Spleen (tissue), 11 donors: Measurements from ENCODE around the gene TRPC4AP. TPM values are rescaled to one million over a fixed set of nuclear protein-coding genes. Genes with fewer than 3 reads are reported as not detected.

ENCODE experiments used
- DNase-seq: peaks from one replicate; pipeline ENCODE4 v3.0.0-alpha.2; 2020
- H3K27ac ChIP-seq, 8 donors: fragments of 200-600 bp; sonication (generic) in 7 of 8; 1 replicate in 4 of 8; 2 replicates in 4 of 8; pipeline versions ENCODE4 v1.5.0 to v1.8.0; 2016 to 2021; ENCODE audit warnings: inconsistent platforms in 4 of 8, mild to moderate bottlenecking in 4 of 8, moderate library complexity in 1 of 8
- H3K27me3 ChIP-seq, 7 donors: fragments of 200-600 bp; sonication (generic) in 6 of 7; replicated peaks in 1 of 7; 1 replicate in 4 of 7; 2 replicates in 3 of 7; pipeline versions ENCODE4 v1.5.0 to v1.8.0; 2016 to 2021; ENCODE audit warnings: inconsistent platforms in 3 of 7, mild to moderate bottlenecking in 1 of 7
- H3K36me3 ChIP-seq, 6 donors: fragments of 200-600 bp; sonication (generic) in 5 of 6; 1 replicate in 4 of 6; 2 replicates in 2 of 6; pipeline versions ENCODE4 v1.5.0 to v1.8.0; 2016 to 2021; ENCODE audit warnings: inconsistent platforms in 2 of 6
- H3K4me1 ChIP-seq, 6 donors: fragments of 200-600 bp; sonication (generic) in 5 of 6; 1 replicate in 3 of 6; 2 replicates in 3 of 6; pipeline versions ENCODE4 v1.5.0 to v1.8.0; 2016 to 2021; ENCODE audit warnings: inconsistent platforms in 3 of 6
- H3K4me3 ChIP-seq, 8 donors: fragments of 200-600 bp; sonication (generic) in 7 of 8; 1 replicate in 4 of 8; 2 replicates in 4 of 8; pipeline versions ENCODE4 v1.5.0 to v1.8.0; 2016 to 2021; ENCODE audit warnings: inconsistent platforms in 4 of 8, mild to moderate bottlenecking in 4 of 8, moderate library complexity in 2 of 8
- H3K9me3 ChIP-seq, 8 donors: fragments of 200-600 bp; sonication (generic) in 7 of 8; 1 replicate in 4 of 8; 2 replicates in 4 of 8; pipeline versions ENCODE4 v1.5.0 to v1.8.0; 2016 to 2021; ENCODE audit warnings: inconsistent platforms in 4 of 8
- CTCF ChIP-seq, 11 experiments: fragments of 200-600 bp in 7 of 11; fragments of 450-650 bp in 4 of 11; sonication (generic) in 4 of 11; IDR thresholded peaks in 8 of 11; conservative IDR thresholded peaks in 3 of 11; 1 replicate in 7 of 11; 2 replicates in 4 of 11; pipeline versions ENCODE4 v1.4.0 to v1.8.0; 2016 to 2021; ENCODE audit warnings: antibody characterized with exemption in 11 of 11, inconsistent platforms in 4 of 11, mild to moderate bottlenecking in 1 of 11
- POLR2A ChIP-seq, 3 donors: fragments of 450-650 bp; IDR thresholded peaks; one replicate each; pipeline ENCODE4 v1.5.1; 2017; ENCODE audit warnings: antibody characterized with exemption in 3 of 3, mild to moderate bottlenecking in 1 of 3
- POLR2AphosphoS5 ChIP-seq, 3 donors: sonication (generic); formaldehyde crosslinking; IDR thresholded peaks; one replicate each; pipeline ENCODE4 v1.5.1; 2017; ENCODE audit warnings: antibody characterized with exemption in 3 of 3
- WGBS, 5 donors: extraction: QIAGEN DNeasy Blood & Tissue Kit in 3 of 5; methylation state at CpG; one replicate each; pipeline versions ENCODE4 v1.1.5 to v1.1.7; 2013 to 2018; 5-methylcytosine and 5-hydroxymethylcytosine counted together
- intact Hi-C: fragments of 100-400 bp; cut with DNase I; formaldehyde crosslinking; loops from one replicate; pipeline ENCODE4 v1.15.0; 2023; ENCODE audit warnings: low total_unique reads
- polyA plus RNA-seq, 3 donors: library from polyadenylated mRNA; stranded (reverse); fragments of 200-250 nt; gene quantifications; one replicate each; pipeline ENCODE4 v1.2.1, GENCODE V29; 2013
- total RNA-seq, 7 donors: library from RNA; depleted of rRNA in 3 of 7; stranded (reverse); fragments of >200 nt in 3 of 7; fragmentation: NEBNext Ultra II Directional in 4 of 7; extraction: Animal tissue kit (Norgen Biotek cat#: 25700) in 4 of 7; gene quantifications; one replicate each; pipeline versions ENCODE4 v1.1.0 to v1.2.1, GENCODE V29; 2016 to 2021
- donor health status: healthy with polysubstance abuse.
- donor health status: DM: no; HTN: no; CAD: no; lungs with moderate emphysema.
- donor health status: DM: no; HTN: no; CAD: no.
- donor health status: Bipolar disorder and iron deficiency.
- donor health status: healthy.
- donor health status: DM: no; HTN: no; CAD: no.
- donor health status: DM: yes; HTN: yes; CAD: no.

TRPC4AP gene
- total and polyA plus RNA-seq, 10 donors = 26.3 to 81.7 (median 64.9) TPM

- Histone ChIP-seq H3K4me1 (no peaks in the 10 kb centered on the region), H3K36me3 (peaks cover 0 to 99% (median 40%) of the 10 kb centered on the region in 6 donors), H3K4me3 (no peak overlapping the region), H3K27me3 (no peaks in the 10 kb centered on the region), H3K27ac (no peak overlapping the region), H3K9me3 (no peaks in the 10 kb centered on the region)
- TF ChIP-seq POLR2A (IDR thresholded peaks at IDR 0.05) = no peak
- TF ChIP-seq POLR2AphosphoS5 (IDR thresholded peaks at IDR 0.05) = no peak
- no peak for TF ChIP-seq CTCF (IDR thresholded peaks at IDR 0.05 in 8 of 11, conservative IDR thresholded peaks at IDR 0.05 in 3 of 11)
- intact Hi-C loops = no loop called here
- DNase-seq = no peak
- WGBS, 5 donors = 83 to 94% (median 86%) methylated on average over 2 of the region's 2 CpGs
Observed at GRCh38 chr20:35027301-35027700, 65.3 kb downstream of the TRPC4AP start.

- intact Hi-C loops = no loop called here
Observed at GRCh38 chr20:35025116-35025515, 67.5 kb downstream of the TRPC4AP start.

GRCh38 chr20:35023624-35024023, 69.0 kb downstream of the TRPC4AP start:
- no peak for DNase-seq
- no peak for TF ChIP-seq POLR2A (IDR thresholded peaks at IDR 0.05)
- TF ChIP-seq POLR2AphosphoS5 (IDR thresholded peaks at IDR 0.05) = no peak
- no peak for TF ChIP-seq CTCF (IDR thresholded peaks at IDR 0.05 in 8 of 11, conservative IDR thresholded peaks at IDR 0.05 in 3 of 11)
- Histone ChIP-seq H3K4me1 (no peaks in the 10 kb centered on the region), H3K9me3 (no peaks in the 10 kb centered on the region), H3K27me3 (no peaks in the 10 kb centered on the region), H3K4me3 (no peak overlapping the region), H3K27ac (no peak overlapping the region), H3K36me3 (peaks cover 0 to 99% (median 48%) of the 10 kb centered on the region in 6 donors)
- 91 to 97% (median 94%) methylated on average over 7 of the region's 7 CpGs for WGBS, 5 donors
- intact Hi-C loops = no loop called here

More at GRCh38 chr20:35025116-35025515, 67.5 kb downstream of the TRPC4AP start:
- no peak overlapping the region for H3K4me3 ChIP-seq
- peaks cover 0 to 99% (median 43%) of the 10 kb centered on the region in 6 donors for H3K36me3 ChIP-seq
- no peaks in the 10 kb centered on the region for H3K27me3 ChIP-seq
- WGBS, 5 donors = 92 to 98% (median 96%) methylated on average over 3 of the region's 3 CpGs
- H3K4me1 ChIP-seq = no peaks in the 10 kb centered on the region
- TF ChIP-seq POLR2AphosphoS5 (IDR thresholded peaks at IDR 0.05) (no peak), CTCF (IDR thresholded peaks at IDR 0.05 in 8 of 11, conservative IDR thresholded peaks at IDR 0.05 in 3 of 11) (no peak), POLR2A (IDR thresholded peaks at IDR 0.05) (no peak)
- no peak for DNase-seq
- H3K27ac ChIP-seq = no peak overlapping the region
- H3K9me3 ChIP-seq = no peaks in the 10 kb centered on the region

- DNase-seq = no peak
- no peak overlapping the region for H3K27ac ChIP-seq
- TF ChIP-seq POLR2AphosphoS5 (IDR thresholded peaks at IDR 0.05) = no peak
- no peak for TF ChIP-seq CTCF (IDR thresholded peaks at IDR 0.05 in 8 of 11, conservative IDR thresholded peaks at IDR 0.05 in 3 of 11)
- TF ChIP-seq POLR2A (IDR thresholded peaks at IDR 0.05) = no peak
- H3K4me1 ChIP-seq = no peaks in the 10 kb centered on the region
- 85 to 100% (median 95%) methylated on average over 1 of the region's 1 CpG for WGBS, 5 donors
- H3K36me3 ChIP-seq = peaks cover 0 to 99% (median 62%) of the 10 kb centered on the region in 6 donors
- no peak overlapping the region for H3K4me3 ChIP-seq
- no peaks in the 10 kb centered on the region for H3K9me3 ChIP-seq
- intact Hi-C loops = no loop called here
- no peaks in the 10 kb centered on the region for H3K27me3 ChIP-seq
Observed at GRCh38 chr20:35021831-35022230, 70.8 kb downstream of the TRPC4AP start.
